LNCaP clone FGC (cell line): ENCODE data around the gene ZNHIT2.
A peak's percentile ranks its signal among the peaks of the same experiment; 100 is the strongest.

Source experiments
- DNase-seq: peaks from one replicate; pipeline ENCODE4 v3.0.0-alpha.2; 2011; ENCODE audit warnings: low read depth
- H3K4me3 ChIP-seq: 2 replicates; pipeline ENCODE4 v1.5.1; 2011; ENCODE audit warnings: mild to moderate bottlenecking, low read depth, low read length, control low read depth
- TF ChIP-seq, protein P1 (sequence below): IDR thresholded peaks from 2 replicates; pipeline ENCODE4 v1.5.1; 2012; ENCODE audit warnings: mild to moderate bottlenecking; ENCODE audit not compliant: control insufficient read depth, insufficient read depth; ENCODE audit errors: extremely low read depth

Gene ZNHIT2

DNA sequence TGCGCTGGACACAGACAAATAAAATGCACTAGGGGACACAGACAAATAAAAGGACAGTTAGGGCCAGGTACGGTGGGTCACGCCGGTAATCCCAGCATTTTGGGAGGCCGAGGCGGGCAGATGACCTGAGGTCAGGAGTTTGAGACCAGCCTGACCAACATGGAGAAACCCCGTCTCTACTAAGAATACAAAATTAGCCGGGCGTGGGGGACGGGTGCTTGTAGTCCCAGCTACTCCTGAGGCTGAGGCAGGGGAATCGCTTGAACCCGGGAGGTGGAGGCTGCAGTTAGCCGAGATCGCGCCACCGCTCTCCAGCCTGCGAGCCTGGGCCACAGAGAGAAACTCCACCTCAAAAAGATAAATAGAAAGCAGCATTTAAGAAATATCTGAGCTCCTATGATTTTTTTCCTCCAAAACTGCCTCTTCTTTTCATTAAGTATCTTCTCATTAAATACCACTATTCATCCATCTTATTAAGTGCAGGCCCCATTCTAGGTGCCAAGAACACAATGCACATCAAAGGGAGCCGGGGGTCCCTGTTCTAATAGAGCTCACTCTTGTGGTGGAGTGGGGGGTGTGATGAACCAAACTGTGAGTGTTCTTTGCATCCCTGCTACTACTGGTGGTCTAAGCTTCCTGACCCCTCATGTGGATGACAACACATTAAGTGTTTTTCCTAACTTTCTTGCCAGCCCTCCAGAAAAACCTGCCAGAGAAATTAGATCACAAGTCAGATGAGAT, 766 bp upstream of the ZNHIT2 start:
- no peak for DNase-seq
- peak overlapping the region; percentile 90; the same call in 1 of the 2 replicates for H3K4me3 ChIP-seq
- TF ChIP-seq, protein P1, sequence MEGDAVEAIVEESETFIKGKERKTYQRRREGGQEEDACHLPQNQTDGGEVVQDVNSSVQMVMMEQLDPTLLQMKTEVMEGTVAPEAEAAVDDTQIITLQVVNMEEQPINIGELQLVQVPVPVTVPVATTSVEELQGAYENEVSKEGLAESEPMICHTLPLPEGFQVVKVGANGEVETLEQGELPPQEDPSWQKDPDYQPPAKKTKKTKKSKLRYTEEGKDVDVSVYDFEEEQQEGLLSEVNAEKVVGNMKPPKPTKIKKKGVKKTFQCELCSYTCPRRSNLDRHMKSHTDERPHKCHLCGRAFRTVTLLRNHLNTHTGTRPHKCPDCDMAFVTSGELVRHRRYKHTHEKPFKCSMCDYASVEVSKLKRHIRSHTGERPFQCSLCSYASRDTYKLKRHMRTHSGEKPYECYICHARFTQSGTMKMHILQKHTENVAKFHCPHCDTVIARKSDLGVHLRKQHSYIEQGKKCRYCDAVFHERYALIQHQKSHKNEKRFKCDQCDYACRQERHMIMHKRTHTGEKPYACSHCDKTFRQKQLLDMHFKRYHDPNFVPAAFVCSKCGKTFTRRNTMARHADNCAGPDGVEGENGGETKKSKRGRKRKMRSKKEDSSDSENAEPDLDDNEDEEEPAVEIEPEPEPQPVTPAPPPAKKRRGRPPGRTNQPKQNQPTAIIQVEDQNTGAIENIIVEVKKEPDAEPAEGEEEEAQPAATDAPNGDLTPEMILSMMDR = no peak

DNA sequence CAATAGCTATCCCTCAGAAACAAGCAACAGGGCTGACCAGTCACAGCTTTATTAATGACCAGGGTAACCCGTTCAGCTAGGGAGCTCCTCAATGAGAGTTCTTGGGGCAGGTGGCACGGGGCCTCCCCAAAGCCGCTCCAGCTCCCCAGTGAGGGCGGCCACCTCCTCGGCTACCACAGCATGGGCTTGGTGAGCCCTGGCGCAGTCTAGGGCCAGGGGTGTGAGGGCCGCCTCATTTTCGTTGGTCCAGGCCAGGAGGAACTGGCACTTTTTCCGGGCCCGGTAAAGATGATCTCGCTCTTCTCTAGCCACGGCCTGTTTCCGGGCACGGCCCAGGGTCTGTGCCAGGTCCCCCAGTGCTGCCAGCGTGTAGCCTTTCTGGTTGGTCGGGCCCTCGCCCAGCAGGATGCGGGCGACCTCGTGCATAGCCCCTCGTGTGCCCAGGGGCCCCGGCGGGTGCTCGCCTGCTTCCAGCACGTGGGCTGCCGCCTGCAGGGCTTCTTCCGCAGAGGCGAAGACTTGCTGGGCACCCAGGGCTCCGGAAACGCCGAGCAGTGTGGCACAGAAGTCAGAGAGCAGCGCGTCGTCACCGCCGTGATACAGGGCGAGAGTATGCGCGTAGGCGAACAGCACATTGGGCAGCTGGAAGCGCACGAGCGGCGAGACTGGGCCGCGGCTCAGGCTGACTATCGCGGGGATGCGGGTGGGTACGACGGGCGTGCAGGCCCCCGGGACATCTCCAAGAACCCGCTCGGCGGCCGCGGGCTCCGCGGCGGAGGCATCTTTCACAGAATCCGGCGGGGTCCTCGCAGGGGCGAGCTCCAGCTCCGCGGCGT, 913 bp downstream of the ZNHIT2 start:
- H3K4me3 ChIP-seq = peak overlapping the region; percentile 90
- TF ChIP-seq, protein P1 = no peak
- DNase-seq = no peak

DNA sequence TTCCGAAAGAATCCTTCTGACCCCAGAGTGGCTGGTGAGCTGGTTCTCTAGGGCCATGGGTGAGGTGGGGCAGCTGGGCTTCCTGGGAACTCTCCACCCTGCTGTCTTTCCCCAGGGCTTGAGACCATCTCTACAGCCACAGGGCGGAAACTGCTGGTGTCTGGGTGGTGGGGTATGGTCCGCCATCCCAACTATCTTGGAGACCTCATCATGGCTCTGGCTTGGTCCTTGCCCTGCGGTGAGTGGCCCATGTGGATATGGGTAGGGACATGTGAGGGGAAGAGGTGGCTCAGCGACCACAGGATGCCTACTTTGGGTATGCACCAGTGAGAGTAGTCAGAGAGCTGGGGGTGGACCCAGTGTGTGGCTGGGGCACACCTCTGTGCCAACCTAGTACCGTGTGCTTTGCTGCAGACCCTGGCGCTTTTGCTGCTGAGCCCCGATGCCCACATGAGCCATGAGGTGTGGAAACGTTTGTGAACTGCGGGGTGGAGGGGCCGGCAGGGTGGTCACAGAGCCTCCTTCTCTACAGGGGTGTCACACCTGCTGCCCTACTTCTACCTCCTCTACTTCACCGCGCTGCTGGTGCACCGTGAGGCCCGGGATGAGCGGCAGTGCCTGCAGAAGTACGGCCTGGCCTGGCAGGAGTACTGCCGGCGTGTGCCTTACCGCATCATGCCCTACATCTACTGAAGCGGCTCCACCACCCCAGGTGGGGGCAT, 2.0 kb downstream of the ZNHIT2 start:
- DNase-seq = no peak
- TF ChIP-seq, protein P1 = no peak
- peak overlapping the region; percentile 90 for H3K4me3 ChIP-seq

- TF ChIP-seq, protein P1 = no peak
- DNase-seq = no peak
These were observed 2.8 kb downstream of the ZNHIT2 start for GRCh38 chr11:65114538-65115171.

DNA sequence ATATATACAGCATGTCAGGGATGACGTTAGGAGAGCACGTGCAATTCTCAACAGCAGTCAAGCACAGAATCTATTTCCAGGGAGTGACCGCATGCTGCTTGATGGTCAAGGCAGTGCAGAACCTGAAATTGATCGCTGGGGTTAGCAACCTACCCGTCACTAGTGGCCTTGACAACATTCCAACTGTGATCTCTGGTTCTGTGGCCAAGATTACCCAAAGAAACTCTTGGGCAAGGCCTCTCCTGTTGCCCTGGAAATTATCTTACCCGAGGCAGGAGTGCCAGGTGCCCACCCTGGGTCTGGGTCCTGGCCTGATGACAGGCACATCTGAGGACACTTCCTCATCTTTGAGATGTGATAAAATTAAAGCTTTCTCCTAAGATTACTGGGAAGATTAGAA, 3.7 kb downstream of the ZNHIT2 start:
- TF ChIP-seq, protein P1 = no peak
- no peak overlapping the region for H3K4me3 ChIP-seq
- no peak for DNase-seq

More at GRCh38 chr11:65114538-65115171, 2.8 kb downstream of the ZNHIT2 start:
- H3K4me3 ChIP-seq = no peak overlapping the region

GRCh38 chr11:65113361-65113756, 4.1 kb downstream of the ZNHIT2 start:
- TF ChIP-seq, protein P1 = no peak
- peak overlapping the region; percentile 95 for H3K4me3 ChIP-seq
- DNase-seq = no peak
